ENCODE data around the gene RIPOR1.

Gene RIPOR1

DNA sequence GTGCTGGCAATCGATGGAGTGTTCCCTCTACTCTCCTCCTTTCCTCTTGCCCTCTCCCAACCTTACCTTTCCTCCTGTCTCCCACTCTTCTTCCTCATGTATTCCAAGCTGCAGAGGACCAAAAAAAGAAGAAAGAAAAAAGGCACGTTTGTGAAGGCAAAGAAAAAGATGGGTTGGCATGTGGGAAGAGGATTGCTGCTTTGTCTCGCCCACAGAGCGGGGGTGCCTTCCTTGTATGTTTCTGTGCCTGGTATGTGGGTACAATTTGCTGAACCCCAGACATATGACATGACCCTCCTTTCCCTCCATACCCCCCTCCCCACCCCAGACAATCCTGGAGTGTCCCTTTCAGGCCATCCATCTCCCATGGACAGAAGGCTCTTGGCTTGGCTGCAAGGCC lies 20.6 kb downstream of the RIPOR1 start:
- H3K4me3 ChIP-seq (ENCODE audit: low read length), result no peak overlapping the region
- no peak for DNase-seq (ENCODE audit: low read depth)
- no peak for TF ChIP-seq CTCF (IDR thresholded peaks at IDR 0.05; ENCODE audit: insufficient read depth, low read depth, low read length, missing control alignments)

- no peak overlapping the region for H3K4me3 ChIP-seq (ENCODE audit: low read length)
- DNase-seq (ENCODE audit: low read depth), result no peak
- no peak for TF ChIP-seq CTCF (IDR thresholded peaks at IDR 0.05; ENCODE audit: insufficient read depth, low read depth, low read length, missing control alignments)
Measured at GRCh38 chr16:67549936-67550335, 21.3 kb downstream of the RIPOR1 start.

- no peak for DNase-seq (ENCODE audit: low read depth)
- no peak for TF ChIP-seq CTCF (IDR thresholded peaks at IDR 0.05; ENCODE audit: insufficient read depth, low read depth, low read length, missing control alignments)
- no peak overlapping the region for H3K4me3 ChIP-seq (ENCODE audit: low read length)
Measured at GRCh38 chr16:67551091-67551490, 22.5 kb downstream of the RIPOR1 start.

- TF ChIP-seq CTCF (IDR thresholded peaks at IDR 0.05; ENCODE audit: insufficient read depth, low read depth, low read length, missing control alignments), result no peak
- no peak for DNase-seq (ENCODE audit: low read depth)
- H3K4me3 ChIP-seq (ENCODE audit: low read length), result no peak overlapping the region
Measured at GRCh38 chr16:67551972-67552371, 23.3 kb downstream of the RIPOR1 start.

GRCh38 chr16:67552476-67552875 lies 23.8 kb downstream of the RIPOR1 start:
- TF ChIP-seq CTCF (IDR thresholded peaks at IDR 0.05; ENCODE audit: insufficient read depth, low read depth, low read length, missing control alignments), result no peak
- H3K4me3 ChIP-seq (ENCODE audit: low read length), result no peak overlapping the region
- DNase-seq (ENCODE audit: low read depth), result no peak

DNA sequence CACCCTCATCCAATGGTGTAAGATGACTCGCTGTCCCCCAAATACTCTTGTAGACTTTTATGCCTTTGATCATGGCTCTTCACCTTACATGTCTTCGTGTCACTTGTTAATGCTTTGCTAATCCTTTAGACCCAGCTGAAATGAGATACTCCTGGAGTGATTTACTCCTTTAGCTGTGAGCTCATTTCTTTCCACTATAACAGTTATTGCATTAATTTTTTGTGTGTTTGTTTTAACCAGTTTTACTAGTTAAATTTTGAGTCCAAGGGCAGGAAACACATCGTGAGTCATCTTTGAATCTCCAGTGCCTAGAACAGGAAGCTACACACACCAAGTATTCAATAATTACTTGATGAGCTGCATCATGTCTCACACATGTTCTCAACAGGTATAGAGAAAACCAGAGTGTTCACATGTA lies 27.2 kb downstream of the RIPOR1 start:
- peak; percentile 88 for DNase-seq (ENCODE audit: low read depth)
- H3K4me3 ChIP-seq (ENCODE audit: low read length), result no peak overlapping the region
- no peak for TF ChIP-seq CTCF (IDR thresholded peaks at IDR 0.05; ENCODE audit: insufficient read depth, low read depth, low read length, missing control alignments)

GRCh38 chr16:67558859-67559258 lies 30.2 kb downstream of the RIPOR1 start:
- H3K4me3 ChIP-seq (ENCODE audit: low read length), result no peak overlapping the region
- no peak for DNase-seq (ENCODE audit: low read depth)
- TF ChIP-seq CTCF (IDR thresholded peaks at IDR 0.05; ENCODE audit: insufficient read depth, low read depth, low read length, missing control alignments), result no peak
